Peyer's patch (tissue), 4 donors: ENCODE results near the gene GOLGA1.

Experiments used
- POLR2A ChIP-seq, 2 donors: fragments of 450-650 bp; IDR thresholded peaks; one replicate each; pipeline ENCODE4 v1.5.1; 2017; ENCODE audit warnings: antibody characterized with exemption in 2 of 2, mild to moderate bottlenecking in 2 of 2, moderate library complexity in 2 of 2
- TF ChIP-seq, protein P1 (sequence below), 6 experiments: fragments of 450-650 bp in 4 of 6; fragments of 200-600 bp in 2 of 6; sonication (generic) in 1 of 6; IDR thresholded peaks; one replicate each; pipeline ENCODE4 v1.5.1; 2017 to 2019; ENCODE audit warnings: antibody characterized with exemption in 6 of 6, mild to moderate bottlenecking in 3 of 6, moderate library complexity in 1 of 6

DNA sequence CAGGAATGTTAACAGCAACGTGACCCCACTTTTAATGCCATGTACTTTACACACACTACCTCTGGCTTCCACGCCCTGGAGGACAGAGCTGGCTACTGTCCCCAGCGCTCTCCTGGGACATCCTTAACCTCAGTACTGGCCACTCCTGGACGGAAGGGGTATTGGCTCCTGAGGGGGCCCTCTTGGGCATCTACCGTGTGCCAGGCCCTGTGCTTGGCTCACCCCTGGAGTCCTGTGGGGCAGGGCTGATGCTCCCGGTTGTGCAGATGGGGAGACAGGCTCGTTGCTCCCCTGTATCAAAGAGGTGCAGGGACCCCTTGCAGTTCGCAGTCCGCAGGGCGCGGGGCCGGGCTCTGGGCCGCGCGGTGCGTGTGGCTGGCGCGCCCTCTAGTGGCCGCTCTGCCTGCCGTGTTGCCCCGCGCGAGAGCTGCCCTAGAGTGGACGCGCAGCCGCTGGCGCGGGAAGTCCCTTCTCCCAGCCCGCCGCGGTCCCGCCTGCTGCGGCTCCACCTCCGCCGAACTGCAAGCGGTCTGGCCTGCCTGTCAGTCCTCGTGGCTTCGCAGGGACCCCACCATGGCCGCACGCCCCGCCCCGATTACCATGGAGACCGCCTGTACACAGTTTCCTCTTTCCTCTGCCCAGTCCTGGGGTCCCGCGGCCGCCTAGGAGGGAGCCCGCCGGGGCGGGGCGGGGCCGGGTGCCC, 87.9 kb downstream of the GOLGA1 start, which contains the start of gene WDR38:
- TF ChIP-seq, protein P1, sequence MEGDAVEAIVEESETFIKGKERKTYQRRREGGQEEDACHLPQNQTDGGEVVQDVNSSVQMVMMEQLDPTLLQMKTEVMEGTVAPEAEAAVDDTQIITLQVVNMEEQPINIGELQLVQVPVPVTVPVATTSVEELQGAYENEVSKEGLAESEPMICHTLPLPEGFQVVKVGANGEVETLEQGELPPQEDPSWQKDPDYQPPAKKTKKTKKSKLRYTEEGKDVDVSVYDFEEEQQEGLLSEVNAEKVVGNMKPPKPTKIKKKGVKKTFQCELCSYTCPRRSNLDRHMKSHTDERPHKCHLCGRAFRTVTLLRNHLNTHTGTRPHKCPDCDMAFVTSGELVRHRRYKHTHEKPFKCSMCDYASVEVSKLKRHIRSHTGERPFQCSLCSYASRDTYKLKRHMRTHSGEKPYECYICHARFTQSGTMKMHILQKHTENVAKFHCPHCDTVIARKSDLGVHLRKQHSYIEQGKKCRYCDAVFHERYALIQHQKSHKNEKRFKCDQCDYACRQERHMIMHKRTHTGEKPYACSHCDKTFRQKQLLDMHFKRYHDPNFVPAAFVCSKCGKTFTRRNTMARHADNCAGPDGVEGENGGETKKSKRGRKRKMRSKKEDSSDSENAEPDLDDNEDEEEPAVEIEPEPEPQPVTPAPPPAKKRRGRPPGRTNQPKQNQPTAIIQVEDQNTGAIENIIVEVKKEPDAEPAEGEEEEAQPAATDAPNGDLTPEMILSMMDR (IDR thresholded peaks at IDR 0.05), result peak; percentile 91 to 100 (median 98)
- peak in 1 of 2 donors; percentile 29 for TF ChIP-seq POLR2A (IDR thresholded peaks at IDR 0.05)
